Hematopoietic multipotent progenitor cell treated with erythropoietin and hydrocortisone succinate and interleukin-3 and kit ligand, for 6 days (in vitro differentiated cells): ENCODE measurements around the gene TSSC4.

Experiments used
- DNase-seq: peaks from one replicate; pipeline ENCODE4 v3.0.0-alpha.2; 2015

Gene TSSC4

DNA sequence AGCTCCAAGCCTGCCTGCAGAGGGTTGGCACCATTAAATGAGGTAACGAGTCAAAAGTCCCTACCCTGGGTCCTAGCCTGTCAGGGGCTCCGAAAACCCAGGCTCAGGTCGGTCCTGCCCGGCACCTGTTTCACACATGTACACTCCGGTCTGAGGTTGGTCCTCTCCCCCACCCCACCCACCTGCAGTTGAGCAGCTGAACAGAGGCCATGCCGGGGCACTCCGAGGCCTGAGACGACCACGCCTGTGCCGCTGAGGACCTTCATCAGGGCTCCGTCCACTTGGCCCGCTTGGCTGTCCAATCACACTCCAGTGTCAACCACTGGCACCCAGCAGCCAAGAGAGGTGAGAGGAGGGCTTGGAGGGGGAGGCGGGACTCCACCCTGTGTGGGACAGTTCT is 1.6 kb downstream of the TSSC4 start:
- no peak for DNase-seq

DNA sequence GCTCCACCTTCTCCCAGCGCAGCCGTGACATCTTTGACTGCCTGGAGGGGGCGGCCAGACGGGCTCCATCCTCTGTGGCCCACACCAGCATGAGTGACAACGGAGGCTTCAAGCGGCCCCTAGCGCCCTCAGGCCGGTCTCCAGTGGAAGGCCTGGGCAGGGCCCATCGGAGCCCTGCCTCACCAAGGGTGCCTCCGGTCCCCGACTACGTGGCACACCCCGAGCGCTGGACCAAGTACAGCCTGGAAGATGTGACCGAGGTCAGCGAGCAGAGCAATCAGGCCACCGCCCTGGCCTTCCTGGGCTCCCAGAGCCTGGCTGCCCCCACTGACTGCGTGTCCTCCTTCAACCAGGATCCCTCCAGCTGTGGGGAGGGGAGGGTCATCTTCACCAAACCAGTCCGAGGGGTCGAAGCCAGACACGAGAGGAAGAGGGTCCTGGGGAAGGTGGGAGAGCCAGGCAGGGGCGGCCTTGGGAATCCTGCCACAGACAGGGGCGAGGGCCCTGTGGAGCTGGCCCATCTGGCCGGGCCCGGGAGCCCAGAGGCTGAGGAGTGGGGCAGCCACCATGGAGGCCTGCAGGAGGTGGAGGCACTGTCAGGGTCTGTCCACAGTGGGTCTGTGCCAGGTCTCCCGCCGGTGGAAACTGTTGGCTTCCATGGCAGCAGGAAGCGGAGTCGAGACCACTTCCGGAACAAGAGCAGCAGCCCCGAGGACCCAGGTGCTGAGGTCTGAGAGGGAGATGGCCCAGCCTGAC is 2.5 kb downstream of the TSSC4 start:
- DNase-seq: no peak

DNA sequence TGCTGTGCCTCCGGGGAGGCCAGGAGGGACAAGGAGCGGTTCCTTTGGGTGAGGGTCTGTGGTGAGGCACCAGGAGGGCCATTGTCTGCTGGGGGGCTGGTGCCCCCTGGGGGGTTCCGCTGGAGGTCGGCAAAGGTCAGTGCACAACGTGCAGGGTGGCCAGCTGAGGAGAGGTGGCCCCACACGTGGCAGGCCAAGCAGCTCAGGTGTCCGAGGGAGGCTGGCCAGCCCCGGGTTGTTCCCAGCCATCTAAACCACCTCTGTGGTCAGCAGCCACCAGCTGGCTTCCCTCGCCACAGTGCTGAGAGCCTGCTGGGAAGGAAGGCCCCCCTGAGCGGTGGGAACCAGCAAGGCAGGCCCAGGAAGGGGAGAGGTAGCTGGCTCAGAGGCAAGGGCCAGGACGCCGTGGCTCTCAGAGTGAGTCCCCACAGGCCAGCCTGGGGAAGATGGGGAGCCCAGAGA is 4.2 kb downstream of the TSSC4 start:
- no peak for DNase-seq

DNA sequence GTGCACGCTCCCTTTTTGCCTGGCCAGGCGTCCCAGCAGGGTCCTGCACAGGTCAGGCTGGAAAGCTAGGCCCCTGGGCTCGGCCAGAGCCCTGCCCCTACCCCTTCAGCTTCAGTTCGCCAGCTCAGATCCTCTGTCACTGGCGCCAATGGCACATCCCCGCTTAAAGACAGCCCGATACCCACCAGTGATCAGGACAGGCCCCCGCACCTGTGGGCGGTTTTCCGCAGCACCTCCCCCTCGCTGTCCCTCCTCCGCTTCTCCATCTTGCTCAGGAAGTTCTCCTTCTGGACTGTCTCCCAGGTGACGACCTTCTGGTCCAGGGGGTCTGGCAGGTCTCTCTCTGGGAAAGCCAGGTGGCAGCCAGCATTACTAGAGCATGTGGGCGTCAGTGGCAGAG is 5.9 kb downstream of the TSSC4 start:
- DNase-seq: no peak

DNA sequence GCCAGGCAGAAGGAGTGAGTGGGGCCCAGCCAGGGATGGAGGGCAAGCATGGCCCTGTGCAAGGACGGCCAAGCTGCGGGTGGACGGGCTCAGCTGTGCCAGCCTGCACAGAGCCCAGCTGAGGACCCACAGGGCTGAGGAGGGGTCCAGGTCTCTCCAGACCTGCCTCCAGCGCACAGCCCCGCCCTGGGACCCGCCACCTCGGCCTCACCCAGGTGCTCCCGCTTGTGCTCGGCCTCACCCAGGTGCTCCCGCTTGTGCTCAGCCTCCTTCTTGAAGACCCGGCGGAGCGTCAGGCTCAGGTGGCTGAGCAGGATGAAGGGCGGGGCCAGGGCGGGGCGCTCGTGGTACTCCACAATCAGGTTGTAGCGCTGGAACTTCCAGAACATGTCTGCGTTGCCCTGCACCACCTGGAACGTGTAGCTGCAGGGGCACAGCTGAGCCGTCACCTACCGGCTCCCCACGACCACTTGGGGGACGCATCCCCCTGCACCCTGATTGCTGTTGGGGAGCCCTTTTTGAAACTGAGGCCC is 6.4 kb downstream of the TSSC4 start:
- DNase-seq: no peak

DNA sequence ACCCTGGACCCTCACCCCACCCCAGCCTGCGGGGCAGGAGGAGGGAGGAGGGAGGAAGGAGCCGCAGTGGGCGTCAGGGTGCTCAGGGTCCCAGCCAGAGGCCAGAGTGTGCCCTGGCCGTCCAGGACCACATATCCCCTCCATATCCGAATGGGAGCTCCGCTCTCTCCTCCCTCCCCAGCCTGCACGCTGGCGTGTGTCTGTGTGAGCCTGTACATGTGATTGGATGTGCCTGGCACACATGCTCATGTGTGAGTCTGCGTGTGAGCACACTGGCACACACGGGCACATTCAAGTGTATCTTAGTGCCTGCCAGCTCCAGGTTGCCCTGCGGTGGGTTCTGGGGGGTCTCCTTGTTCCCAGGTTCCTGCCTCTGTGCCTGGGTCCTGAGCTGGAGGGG is 8.1 kb downstream of the TSSC4 start:
- no peak for DNase-seq

DNA sequence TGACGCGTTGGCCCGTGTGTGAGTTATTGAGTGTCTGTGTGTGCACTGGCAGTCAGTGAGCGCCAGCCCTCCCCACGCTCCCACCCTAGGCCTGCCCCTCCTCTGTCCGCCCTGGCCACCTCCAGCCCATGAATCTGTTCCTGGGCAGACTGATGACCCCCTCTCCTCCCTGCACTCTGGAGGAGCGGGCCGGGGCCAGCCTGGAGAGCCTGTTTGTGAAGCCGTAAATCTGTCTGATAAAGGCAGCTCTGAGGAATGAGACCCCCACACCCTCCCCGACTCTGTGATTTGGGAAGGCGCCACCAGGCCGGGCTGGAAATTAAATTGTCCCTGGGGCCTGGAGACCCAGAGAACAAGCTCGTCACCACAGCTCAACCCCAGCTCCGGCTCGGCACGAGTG is 8.6 kb downstream of the TSSC4 start:
- DNase-seq: no peak

DNA sequence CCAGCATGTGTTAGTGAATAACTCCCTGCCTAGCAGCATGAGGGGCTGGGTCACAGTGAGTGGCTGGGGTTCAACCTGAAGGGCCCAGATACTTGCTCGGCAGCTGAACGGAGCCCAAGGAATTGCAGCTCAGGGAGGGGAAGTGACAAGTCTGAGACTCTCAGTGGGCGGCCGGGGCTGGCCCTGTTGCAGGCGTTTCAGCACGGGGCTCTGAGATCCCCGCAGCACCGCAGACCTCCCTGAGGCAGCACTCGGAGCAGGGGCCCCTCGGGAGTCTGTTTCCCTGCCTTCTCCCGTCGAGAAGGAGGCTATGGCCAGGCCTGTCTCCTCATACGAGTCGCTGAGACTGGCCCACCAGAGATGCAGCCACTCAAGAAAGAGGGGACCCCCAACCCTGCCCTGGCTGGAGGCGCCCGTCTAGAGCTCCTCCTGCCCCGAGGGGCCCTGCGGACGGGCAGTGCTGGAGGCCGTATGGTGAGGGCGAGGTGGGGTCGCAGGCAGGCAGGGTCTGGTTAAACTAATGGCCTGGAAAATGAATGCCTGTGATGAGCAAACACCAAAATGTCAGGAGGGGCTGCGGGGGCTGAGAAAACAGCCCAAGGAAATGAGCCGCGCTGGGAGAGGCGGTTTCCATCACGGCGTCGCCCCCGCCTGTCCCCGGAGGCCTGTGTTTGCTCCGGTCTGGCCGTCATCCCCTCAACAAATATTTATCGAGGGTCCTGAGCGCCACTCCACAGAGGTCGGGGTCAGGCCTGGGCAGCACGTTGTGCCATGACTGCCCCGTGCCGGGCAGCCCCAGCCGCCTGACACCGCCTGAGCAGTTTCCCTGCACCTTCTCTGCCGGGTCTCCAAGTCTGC is 9.3 kb downstream of the TSSC4 start:
- no peak for DNase-seq

DNA sequence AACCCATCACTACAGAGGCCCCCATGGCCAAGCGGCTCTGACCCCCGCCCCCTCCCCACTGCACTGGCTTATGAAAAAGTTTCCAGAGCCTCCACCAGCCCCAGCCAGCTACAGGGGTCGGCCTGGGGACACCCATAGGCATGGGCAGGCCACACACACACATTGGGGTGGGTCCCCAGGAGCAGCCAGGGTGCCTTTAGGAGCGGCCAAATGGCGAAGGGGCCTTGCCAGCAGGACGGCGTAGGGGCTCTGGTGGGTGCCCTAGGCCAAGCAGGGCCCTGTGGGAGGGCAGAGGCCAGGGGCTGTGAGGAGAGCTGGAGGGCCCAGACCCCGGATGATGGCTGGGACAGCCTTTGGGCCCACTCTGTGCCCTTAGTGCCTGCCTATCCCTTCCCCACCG is 10.1 kb downstream of the TSSC4 start:
- DNase-seq: no peak

DNA sequence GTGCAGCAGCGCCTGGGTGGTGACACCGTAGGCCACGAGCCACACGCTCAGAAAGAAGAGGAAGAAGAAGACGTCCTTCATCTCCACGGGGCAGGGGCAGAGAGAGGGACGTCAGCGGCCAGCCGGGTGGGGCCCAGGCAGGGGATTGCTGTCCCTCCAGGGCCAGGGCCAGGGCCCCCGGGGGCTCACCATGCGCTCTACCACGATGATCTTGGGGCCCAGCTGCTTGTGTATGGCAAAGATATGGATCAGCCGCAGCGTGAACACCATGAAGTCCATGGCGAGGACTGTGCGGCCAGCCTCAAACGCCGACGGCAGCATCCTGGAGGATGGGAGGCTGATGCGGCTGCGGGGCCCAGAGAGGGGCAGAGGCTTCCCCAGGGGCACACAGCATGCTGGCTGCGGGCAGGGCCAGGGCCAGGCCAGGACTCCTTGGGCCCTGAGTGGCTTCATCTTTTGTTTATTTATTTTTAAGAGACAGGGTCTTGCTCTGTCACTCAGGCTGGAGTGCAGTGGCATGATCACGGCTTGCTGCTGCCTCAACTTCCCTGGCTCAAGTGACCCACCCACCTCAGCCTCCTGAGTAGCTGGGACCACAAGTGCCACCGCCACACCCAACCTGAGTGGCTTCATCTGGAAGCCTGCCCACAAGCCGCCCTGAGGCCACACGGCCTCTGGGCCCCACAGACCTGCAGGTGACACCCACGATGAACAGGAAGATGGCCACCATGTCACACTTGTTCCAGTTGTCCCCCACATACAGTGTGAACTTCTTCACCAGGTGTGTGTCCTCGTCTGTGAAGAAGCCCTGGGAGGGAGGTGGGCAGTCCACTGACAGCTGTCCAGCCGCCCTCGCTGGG is 11.1 kb downstream of the TSSC4 start:
- no peak for DNase-seq

DNA sequence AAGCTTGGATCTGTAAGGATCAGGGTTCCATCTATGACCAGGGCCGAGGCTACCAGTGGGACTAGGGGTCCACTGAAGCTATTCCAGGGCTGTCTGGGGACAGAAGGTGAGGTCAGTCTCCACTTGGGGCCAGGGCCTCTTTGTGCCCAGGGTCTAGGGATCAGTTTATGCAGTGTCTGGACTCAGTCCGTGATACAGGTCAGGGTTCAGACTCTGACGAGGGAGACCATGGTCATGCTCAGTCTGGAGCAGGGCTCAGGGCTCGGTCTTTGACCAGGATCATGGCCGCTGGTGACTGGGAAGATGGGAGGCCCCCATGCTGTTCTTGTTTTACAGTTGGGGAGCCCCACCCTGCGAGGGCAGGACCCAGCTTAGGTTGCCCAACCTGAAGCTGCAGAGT is 11.8 kb downstream of the TSSC4 start:
- no peak for DNase-seq

DNA sequence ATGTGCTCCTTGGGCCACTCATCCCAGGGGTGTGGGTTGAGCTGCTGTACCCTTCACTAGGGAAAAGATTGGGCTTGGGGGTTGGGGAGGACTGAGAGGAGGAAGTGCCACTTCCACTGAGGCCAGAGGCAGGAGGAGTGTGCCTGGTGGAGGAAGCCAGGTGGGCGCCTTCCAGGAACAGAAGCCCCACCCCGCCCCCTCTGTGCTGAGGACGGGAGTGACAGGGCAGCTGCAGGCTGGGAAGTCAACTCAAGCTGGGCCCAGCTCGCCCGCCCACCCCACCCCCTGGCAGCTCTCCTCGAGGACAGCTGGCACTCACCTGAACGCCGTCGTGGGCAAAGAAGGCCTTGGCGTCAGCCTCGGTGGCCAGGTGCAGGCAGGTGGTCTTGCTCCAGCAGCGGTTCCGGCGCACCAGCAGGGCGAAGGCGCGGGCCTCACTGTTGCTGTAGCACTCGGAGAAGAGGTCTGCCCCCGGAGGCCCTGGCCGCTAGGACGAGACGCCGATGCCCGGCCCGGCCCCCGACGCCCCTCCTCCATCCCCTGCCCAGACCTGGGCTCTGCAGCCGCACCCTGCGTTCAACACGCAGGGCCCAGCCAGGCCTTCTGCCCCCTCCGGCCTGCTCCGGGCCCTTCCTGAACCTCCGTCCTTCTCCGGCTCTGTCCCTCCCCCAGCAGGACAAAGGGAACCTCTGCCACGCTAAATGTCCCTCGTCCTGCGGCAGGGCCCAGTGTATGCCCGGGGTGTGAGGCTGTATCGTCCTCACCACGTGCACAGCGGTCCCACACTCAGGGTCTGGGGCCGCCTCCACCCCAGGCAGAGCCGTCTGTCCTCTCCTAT is 13.4 kb downstream of the TSSC4 start:
- DNase-seq: no peak

DNA sequence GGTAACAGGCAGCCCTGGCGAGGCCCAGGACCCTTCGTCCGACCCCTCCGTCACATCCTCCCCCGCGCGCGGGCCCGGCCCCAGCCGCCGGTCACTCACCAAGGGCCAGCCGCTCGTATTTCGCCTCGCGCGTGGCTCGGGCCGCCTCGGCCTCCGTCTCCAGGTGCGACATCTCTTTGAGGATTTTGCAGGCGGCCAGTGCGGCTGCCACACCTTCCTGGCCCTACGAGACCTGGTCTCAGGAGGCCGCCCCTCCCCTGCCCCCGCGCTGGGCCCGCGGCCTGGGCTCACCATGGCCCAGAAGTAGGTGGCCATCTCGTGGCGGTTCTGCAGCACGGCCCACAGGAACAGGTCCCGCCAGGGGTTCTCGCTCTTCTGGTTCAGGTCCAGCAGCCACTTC is 14.1 kb downstream of the TSSC4 start:
- no peak for DNase-seq

DNA sequence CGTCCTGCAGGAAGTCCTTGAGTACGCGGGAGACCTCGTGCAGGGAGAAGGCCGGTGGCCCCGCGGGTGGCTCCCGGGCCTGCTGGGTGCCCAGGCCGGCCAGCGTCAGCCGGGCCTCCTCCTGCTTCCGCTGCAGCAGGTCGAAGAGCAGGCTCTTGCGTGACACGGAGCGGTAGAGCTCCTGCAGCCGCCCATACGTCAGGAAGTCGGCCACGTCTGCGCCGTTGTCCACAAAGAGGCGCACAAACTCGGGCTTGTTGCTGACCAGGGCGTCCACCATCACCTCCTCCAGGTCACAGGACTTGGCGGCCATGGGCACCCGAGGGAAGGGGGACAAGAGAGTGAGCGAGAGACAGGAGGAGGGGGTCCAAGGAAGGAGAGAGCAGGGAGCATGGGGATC is 14.6 kb downstream of the TSSC4 start:
- no peak for DNase-seq

DNA sequence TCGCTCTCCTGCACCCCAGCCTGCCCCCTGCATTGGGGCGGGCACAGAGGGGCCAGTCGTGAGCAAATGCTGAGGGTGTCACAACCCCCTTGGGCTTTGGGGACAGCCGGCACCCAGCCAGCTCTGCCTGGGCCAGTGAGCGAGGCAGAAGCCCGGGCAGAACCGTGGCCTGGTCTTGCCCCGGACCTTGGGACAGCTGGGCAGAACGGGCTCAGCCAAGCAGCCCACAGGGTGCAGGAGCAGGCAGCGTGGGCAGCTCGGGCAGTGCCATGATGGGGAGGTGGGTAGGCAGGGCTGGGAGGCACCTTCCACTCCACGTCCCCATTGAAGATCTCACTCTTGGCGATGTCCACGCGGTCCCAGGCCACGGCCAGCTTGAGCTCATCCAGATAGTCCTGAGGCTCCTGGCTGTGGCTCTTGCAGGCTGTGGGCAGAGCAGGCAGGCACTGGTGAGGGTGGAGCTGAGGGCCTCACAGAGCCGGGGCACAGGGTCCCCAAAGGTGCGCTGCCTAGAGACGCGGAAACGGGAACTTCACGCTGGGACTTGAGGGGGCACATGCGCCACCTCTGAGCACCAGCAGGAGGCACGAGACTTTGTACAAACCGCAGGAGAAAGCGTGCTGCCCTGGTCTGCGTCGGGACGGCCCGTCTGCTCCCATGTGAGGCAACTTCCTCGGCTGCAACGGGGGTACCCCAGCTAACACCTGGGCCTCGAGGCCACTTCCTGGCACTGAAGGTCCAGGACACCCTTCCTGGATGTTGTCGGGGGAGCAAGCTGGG is 15.2 kb downstream of the TSSC4 start:
- no peak for DNase-seq

DNA sequence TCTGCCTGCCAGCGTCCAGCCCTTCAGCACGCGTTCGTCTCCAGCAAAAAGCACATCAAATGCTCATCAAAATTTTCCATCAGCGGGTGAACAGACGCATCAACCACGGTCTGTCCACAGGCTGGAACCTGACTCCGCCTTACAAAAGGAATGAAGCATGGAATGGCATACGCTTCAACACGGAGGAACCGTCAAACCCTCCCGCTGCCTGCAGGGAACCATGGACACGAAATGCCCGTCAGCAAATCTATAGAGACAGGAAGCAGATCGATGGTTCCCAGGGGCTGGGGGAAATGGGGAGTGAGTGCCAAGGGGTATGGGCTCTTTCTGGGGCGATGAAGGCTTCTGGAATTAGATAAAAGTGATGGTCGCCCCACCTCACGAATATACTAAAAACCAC is 16.2 kb downstream of the TSSC4 start:
- DNase-seq: no peak

DNA sequence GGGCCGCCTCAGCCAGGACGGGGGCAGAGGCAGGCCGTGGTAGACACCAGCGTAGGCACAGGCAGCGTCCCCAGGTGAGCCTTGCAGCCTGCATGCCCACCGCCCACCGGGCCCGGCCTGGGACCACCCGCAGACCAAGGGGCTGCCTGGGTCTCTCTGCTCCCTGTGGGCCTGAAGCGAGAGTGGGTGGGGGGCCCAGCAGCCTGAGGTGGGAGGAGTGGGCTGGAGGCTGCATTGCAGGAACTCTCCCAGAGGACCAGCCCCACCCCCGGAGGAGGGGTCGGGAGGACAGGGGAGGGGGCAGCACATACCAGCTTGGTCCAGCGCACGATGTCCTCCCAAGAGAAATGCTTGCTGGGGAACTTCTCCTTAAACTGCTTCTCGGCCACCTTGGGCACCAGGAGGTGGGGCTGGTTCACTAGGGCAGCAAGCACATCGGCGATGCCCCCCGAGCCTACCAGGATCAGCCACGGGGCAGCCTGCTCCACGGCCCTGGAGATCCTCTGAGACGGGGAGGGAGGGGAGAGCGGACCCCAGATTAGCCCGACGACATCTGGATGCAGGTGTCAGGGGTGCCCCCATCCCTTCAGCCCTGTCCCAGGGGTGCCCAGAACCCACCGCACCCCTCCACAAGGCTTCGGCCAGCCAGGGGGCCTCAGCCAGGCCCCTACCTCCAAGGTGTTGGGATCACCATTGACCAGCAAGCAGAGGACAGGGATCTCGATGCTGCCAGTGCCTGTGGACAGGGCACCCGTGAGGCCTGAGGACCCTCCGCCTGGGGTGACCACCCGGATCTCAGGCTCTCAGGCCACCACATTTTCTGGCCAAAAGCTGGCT is 17.5 kb downstream of the TSSC4 start:
- DNase-seq: no peak

DNA sequence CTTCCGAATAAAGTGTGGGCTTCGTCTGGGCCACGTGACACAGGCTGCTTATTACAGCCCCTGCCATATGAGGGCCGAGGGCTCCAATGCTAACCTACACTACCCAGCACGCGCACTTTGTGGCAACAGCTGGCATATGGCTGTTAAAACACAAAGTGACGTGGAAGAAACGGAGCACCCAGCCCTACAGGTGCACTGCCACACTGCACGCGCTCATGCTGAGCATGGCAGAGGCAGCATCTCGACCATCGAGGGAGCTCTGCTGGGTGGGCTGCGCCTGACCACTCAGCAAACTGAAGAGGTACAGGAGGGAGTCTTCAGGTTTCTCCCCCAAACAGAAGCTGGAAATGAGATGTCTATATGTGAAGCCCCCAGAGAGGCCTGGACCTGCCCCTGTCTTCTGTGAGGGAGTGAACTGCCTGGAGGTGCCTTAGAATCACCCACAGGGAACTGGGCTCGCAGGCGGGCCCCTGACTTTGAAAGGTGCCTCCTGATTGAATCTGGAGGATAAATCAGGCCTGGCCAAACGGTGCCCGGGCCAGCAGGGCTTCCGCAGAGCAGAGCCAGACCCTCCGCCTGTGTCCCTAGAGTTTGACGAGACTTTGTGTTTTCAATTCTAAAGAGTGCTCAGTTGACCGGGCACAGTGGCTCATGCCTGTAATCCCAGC is 18.3 kb downstream of the TSSC4 start:
- DNase-seq: no peak

DNA sequence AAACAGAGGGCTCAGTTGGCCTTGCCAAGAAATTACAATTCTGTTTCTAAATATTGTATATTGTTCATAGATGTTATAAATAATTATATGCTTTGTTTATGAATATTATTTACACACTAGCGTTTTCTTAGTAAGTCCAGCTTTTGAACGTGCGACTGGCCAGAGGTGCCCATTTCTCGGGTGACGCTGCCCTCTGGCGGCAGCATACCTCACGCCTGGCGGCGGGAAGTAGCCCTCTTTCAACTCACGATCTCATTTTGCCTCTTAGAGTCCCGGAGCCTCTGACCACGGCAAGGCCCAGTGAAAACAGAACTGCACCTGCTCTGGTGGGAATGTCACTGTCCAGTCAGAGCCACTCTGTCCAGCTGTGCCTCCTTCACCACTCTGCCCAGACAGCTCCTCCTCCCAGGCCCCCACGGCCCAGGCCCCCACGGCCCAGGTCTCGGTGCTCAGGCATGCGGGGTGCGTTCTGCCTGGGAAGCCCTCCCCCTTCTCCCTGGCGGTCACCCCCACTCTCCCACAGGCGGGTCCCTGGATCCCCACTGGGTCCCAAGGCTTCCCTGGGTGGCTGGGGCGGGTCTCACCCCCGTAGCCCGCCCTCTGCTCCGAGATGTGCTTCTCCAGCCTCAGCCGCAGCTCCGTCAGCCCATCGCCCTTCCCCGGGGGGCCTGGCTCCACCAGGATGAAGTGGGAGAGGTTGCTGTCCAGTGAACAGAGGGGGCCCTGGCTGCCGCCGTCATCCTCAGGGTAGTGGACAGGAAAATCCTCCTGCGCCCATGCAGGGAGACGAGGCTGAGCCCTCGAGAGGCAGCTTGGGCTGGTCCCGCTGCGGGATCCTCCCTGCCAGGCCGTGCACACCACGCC is 19.3 kb downstream of the TSSC4 start:
- peak; percentile 86 for DNase-seq
